Peyer's patch (tissue), 4 donors: ENCODE measurements around the gene GHRHR. TPM values are rescaled to one million over a fixed set of nuclear protein-coding genes. Genes with fewer than 3 reads are reported as not detected.

Experiments used
- DNase-seq, 3 donors: peaks; one replicate each; pipeline ENCODE4 v3.0.0-alpha.2; 2017 to 2019
- H3K27ac ChIP-seq, 4 donors: fragments of 200-600 bp; sonication (generic); one replicate each; pipeline ENCODE4 v1.5.1; 2016 to 2019
- H3K27me3 ChIP-seq, 2 donors: fragments of 200-600 bp; sonication (generic); one replicate each; pipeline ENCODE4 v1.5.1; 2019
- H3K36me3 ChIP-seq, 3 donors: fragments of 200-600 bp; sonication (generic); one replicate each; pipeline ENCODE4 v1.5.1; 2016 to 2019
- H3K4me1 ChIP-seq, 4 donors: fragments of 200-600 bp; sonication (generic); one replicate each; pipeline ENCODE4 v1.5.1; 2016 to 2019
- H3K4me3 ChIP-seq, 4 donors: fragments of 200-600 bp; sonication (generic); 1 replicate in 3 of 4; 2 replicates in 1 of 4; pipeline ENCODE4 v1.5.1; 2016 to 2019; ENCODE audit warnings: mild to moderate bottlenecking in 1 of 4
- H3K9me3 ChIP-seq, 4 donors: fragments of 200-600 bp; sonication (generic); one replicate each; pipeline ENCODE4 v1.5.1; 2016 to 2019; ENCODE audit warnings: mild to moderate bottlenecking in 1 of 4
- CTCF ChIP-seq, 6 experiments: fragments of 450-650 bp in 4 of 6; fragments of 200-600 bp in 2 of 6; sonication (generic) in 1 of 6; IDR thresholded peaks; one replicate each; pipeline ENCODE4 v1.5.1; 2017 to 2019; ENCODE audit warnings: antibody characterized with exemption in 6 of 6, mild to moderate bottlenecking in 3 of 6, moderate library complexity in 1 of 6
- POLR2A ChIP-seq, 2 donors: fragments of 450-650 bp; IDR thresholded peaks; one replicate each; pipeline ENCODE4 v1.5.1; 2017; ENCODE audit warnings: antibody characterized with exemption in 2 of 2, mild to moderate bottlenecking in 2 of 2, moderate library complexity in 2 of 2
- total RNA-seq, 4 donors: library from RNA; depleted of rRNA; stranded (reverse); fragments of >200 nt; gene quantifications; one replicate each; pipeline ENCODE4 v1.1.0, GENCODE V29; 2016

Gene GHRHR
- total RNA-seq, 4 donors from 2014 or later = not detected

DNA sequence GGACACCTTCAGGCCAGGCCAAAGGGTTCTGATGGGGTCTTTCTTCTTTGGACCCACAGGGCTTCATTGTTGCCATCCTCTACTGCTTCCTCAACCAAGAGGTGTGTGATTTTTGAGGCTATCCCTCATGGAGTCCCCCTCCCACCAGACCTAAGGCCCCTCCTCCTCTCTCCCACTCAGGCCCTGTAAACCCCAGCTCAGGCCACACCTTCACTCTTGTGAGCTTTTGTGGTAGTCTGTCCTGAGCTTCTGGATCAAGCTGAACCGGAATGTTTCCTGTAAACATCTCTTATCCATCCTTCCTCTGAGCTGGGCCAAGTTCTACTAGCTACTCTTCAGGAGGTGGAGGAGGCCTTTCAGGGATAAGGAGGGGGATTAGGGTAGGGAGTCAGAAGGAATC, 13.5 kb downstream of the GHRHR start:
- Histone ChIP-seq H3K9me3 (no peaks in the 10 kb centered on the region), H3K4me1 (peaks cover 0 to 13% (median 0%) of the 10 kb centered on the region in 4 donors), H3K27me3 (no peaks in the 10 kb centered on the region), H3K4me3 (no peak overlapping the region), H3K36me3 (no peaks in the 10 kb centered on the region), H3K27ac (no peak overlapping the region)
- peak in 1 of 3 donors; percentile 11 for DNase-seq
- TF ChIP-seq CTCF (IDR thresholded peaks at IDR 0.05) = no peak
- TF ChIP-seq POLR2A (IDR thresholded peaks at IDR 0.05) = no peak

DNA sequence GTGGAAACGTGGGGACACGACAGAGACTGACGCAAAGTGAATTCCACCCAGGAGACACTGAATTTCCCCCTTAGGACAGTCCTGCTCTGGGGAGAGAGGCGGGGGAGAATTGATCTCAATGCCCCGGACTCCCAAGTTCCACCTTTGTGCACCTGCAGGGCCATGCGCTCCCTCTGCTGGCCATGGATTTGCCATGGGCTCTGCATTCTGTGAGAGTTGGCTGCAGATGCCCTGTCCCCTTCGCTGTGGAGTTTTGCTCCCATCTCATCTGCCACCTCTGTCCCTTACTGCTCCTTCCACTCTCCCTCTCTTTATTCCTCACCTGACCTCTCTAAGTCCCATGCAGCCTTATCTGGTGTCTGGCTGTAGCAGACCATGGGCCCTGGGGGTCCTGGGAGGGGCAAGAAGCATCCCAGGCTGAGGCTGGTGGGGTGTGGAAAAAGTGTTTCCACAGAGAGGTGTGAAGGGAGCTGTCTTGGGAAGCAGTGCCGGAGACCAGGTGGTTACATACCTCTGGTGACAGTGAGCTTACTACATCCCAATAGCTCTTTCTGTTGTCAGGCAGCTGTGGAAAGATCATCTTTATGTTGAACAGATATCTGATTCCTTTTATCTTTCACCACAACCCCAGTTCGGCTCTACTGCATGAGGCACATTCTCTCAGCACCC, 14.3 kb downstream of the GHRHR start:
- no peaks in the 10 kb centered on the region for H3K9me3 ChIP-seq
- H3K27ac ChIP-seq = no peak overlapping the region

GRCh38 chr7:30979027-30979426, 15.3 kb downstream of the GHRHR start:
- Histone ChIP-seq H3K36me3 (no peaks in the 10 kb centered on the region), H3K27ac (no peak overlapping the region), H3K9me3 (no peaks in the 10 kb centered on the region), H3K4me3 (no peak overlapping the region), H3K27me3 (no peaks in the 10 kb centered on the region), H3K4me1 (peaks cover 0 to 19% (median 0%) of the 10 kb centered on the region in 4 donors)
- peak in 1 of 3 donors; percentile 27 for DNase-seq
- TF ChIP-seq POLR2A (IDR thresholded peaks at IDR 0.05) (no peak), CTCF (IDR thresholded peaks at IDR 0.05) (no peak)

More for the DNA sequence above, 14.3 kb downstream of the GHRHR start:
- H3K4me1 ChIP-seq = peaks cover 0 to 13% (median 0%) of the 10 kb centered on the region in 4 donors
- TF ChIP-seq CTCF (IDR thresholded peaks at IDR 0.05) (peak in 4 of 6 experiments; percentile 44 to 74 (median 69)), POLR2A (IDR thresholded peaks at IDR 0.05) (no peak)
- no peaks in the 10 kb centered on the region for H3K27me3 ChIP-seq
- H3K4me3 ChIP-seq = no peak overlapping the region
- no peaks in the 10 kb centered on the region for H3K36me3 ChIP-seq
- peak in 2 of 3 donors; percentile 78 to 80 for DNase-seq

- TF ChIP-seq CTCF (IDR thresholded peaks at IDR 0.05) (no peak), POLR2A (IDR thresholded peaks at IDR 0.05) (no peak)
- Histone ChIP-seq H3K9me3 (no peaks in the 10 kb centered on the region), H3K27ac (no peak overlapping the region), H3K4me3 (no peak overlapping the region), H3K36me3 (no peaks in the 10 kb centered on the region), H3K27me3 (no peaks in the 10 kb centered on the region), H3K4me1 (peaks cover 0 to 9% (median 0%) of the 10 kb centered on the region in 4 donors)
- DNase-seq = peak in 1 of 3 donors; percentile 18
These were observed 16.4 kb downstream of the GHRHR start for GRCh38 chr7:30980194-30980593.

- TF ChIP-seq POLR2A (IDR thresholded peaks at IDR 0.05) (no peak), CTCF (IDR thresholded peaks at IDR 0.05) (no peak)
- Histone ChIP-seq H3K27me3 (no peaks in the 10 kb centered on the region), H3K9me3 (no peaks in the 10 kb centered on the region), H3K4me1 (peaks cover 0 to 6% (median 0%) of the 10 kb centered on the region in 4 donors), H3K36me3 (no peaks in the 10 kb centered on the region), H3K27ac (no peak overlapping the region), H3K4me3 (no peak overlapping the region)
- peak in 1 of 3 donors; percentile 22 for DNase-seq
These were observed 17.0 kb downstream of the GHRHR start for GRCh38 chr7:30980751-30981150.
